T-helper 17 cell (primary cell): Measurements from ENCODE around the gene TMEM204. TPM values are rescaled to one million over a fixed set of nuclear protein-coding genes. Genes with fewer than 3 reads are reported as not detected.

Experiments used
- ATAC-seq: fragments of 150-1000 bp; cut with Tn5 transposase; 2 replicates; pipeline ENCODE4 v1.10.0; 2021; ENCODE audit warnings: mild to moderate bottlenecking, moderate library complexity
- DNase-seq, 3 donors: peaks; one replicate each; pipeline versions ENCODE4 v3.0.0 to v3.0.0-alpha.2; 2020 to 2021
- H3K9me3 ChIP-seq: one replicate; pipeline ENCODE4 v1.7.0; 2013; ENCODE audit warnings: low read length, mild to moderate bottlenecking; ENCODE audit not compliant: control insufficient read depth, poor library complexity, severe bottlenecking
- H3K27ac Mint-ChIP-seq: one replicate; pipeline ENCODE4 v1.8.0; 2022; ENCODE audit warnings: mild to moderate bottlenecking, moderate library complexity, mixed read lengths
- H3K27me3 Mint-ChIP-seq: one replicate; pipeline ENCODE4 v1.8.0; 2022; ENCODE audit warnings: mixed read lengths
- H3K36me3 Mint-ChIP-seq: one replicate; pipeline ENCODE4 v1.8.0; 2022; ENCODE audit warnings: low read depth, mixed read lengths
- H3K4me1 Mint-ChIP-seq: one replicate; pipeline ENCODE4 v1.8.0; 2022; ENCODE audit warnings: mild to moderate bottlenecking, mixed read lengths
- H3K4me3 Mint-ChIP-seq: one replicate; pipeline ENCODE4 v1.8.0; 2022; ENCODE audit warnings: mild to moderate bottlenecking, moderate library complexity, mixed read lengths
- total RNA-seq, 4 donors: library from RNA in 2 of 4; stranded (reverse) in 2 of 4; gene quantifications; one replicate each; pipeline ENCODE4 v1.2.3 and lab custom pipeline; 2022 to 2026

Gene TMEM204
- total RNA-seq, 2 donors from 2014 or later: 22.2 to 23.4 TPM

DNA sequence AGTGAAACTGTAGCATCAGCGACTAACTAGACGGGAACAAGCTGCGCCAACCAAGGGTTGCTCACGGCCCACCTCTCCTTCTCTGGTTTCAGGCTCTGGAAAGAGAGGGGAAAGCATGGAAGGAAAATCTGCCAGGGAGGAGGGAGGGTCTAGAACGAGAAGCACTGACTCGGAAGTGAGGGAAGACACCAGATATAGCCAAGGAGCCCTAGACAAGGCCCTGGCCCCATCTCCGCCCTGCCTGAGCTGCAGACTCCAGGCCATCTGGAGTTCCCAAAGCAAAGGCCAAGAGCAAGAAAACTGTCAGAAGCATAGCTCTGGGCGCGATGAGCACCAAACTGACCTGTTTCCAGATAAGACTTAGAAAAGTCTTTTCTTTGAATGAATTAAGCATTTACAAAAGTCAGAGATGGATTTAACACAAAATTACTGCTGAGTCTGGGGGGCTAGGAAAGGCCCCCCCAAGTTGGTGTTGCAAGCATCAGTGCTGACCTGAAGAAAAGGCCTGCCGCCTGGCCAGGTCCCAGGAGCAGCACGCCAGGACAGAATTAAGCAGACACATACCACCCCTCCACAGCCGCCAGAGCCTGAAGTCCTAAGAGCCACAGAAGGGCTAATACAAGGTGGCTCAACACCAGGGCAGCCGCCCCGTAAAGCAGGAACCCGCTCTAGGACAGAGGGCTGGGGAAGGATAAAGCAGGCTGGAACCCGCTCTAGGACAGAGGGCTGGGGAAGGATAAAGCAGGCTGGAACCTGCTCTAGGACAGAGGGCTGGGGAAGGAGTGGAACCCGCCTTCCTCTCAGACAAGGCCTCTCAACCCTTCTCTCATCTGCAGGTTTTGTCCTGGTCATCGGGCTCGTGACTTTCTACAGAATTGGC is 20.7 kb downstream of the TMEM204 start:
- peak overlapping the region; percentile 77 for H3K27ac Mint-ChIP-seq
- peaks cover 23% of the 10 kb centered on the region for H3K4me1 Mint-ChIP-seq
- DNase-seq: no peak
- ATAC-seq: no peak
- H3K4me3 Mint-ChIP-seq: no peak overlapping the region
- no peaks in the 10 kb centered on the region for H3K9me3 ChIP-seq
- H3K27me3 Mint-ChIP-seq: no peaks in the 10 kb centered on the region
- H3K36me3 Mint-ChIP-seq: peaks cover 6% of the 10 kb centered on the region

DNA sequence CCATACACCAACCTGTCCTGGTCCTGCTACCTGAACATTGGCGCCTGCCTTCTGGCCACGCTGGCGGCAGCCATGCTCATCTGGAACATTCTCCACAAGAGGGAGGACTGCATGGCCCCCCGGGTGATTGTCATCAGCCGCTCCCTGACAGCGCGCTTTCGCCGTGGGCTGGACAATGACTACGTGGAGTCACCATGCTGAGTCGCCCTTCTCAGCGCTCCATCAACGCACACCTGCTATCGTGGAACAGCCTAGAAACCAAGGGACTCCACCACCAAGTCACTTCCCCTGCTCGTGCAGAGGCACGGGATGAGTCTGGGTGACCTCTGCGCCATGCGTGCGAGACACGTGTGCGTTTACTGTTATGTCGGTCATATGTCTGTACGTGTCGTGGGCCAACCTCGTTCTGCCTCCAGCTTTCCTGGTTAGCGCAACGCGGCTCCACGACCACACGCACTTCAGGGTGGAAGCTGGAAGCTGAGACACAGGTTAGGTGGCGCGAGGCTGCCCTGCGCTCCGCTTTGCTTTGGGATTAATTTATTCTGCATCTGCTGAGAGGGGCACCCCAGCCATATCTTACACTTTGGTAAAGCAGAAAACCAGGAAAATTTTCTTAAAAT is 21.5 kb downstream of the TMEM204 start:
- H3K4me1 Mint-ChIP-seq: peaks cover 25% of the 10 kb centered on the region
- H3K27ac Mint-ChIP-seq: peak overlapping the region; percentile 29

DNA sequence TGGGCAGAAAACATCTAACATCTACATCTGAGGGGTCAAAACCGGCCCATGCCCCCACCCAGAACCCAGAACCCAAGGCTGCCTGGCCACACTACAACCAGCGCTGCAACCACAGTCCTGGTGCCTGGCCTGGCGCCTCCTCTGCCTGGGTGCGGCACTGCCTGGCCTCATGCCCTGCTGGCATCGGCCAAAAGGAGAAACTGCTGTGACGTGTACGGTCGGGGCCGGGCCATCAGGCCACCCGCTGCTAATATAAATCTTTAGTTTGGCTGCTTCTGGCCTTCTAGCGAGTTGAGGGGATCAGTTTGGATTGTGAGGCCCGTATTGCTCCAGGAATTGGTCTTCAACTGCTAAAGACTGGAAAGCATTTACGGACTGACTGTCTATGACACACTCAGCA is 22.8 kb downstream of the TMEM204 start:
- H3K9me3 ChIP-seq: no peaks in the 10 kb centered on the region
- peaks cover 24% of the 10 kb centered on the region for H3K4me1 Mint-ChIP-seq
- no peaks in the 10 kb centered on the region for H3K27me3 Mint-ChIP-seq
- H3K36me3 Mint-ChIP-seq: peaks cover 6% of the 10 kb centered on the region
- DNase-seq (no peak), ATAC-seq (no peak)
- peak overlapping the region; percentile 43 for H3K27ac Mint-ChIP-seq
- H3K4me3 Mint-ChIP-seq: no peak overlapping the region

More for the DNA sequence above, 21.5 kb downstream of the TMEM204 start:
- no peak overlapping the region for H3K4me3 Mint-ChIP-seq
- no peaks in the 10 kb centered on the region for H3K27me3 Mint-ChIP-seq
- DNase-seq: no peak
- no peaks in the 10 kb centered on the region for H3K9me3 ChIP-seq
- peaks cover 9% of the 10 kb centered on the region for H3K36me3 Mint-ChIP-seq
- no peak for ATAC-seq

DNA sequence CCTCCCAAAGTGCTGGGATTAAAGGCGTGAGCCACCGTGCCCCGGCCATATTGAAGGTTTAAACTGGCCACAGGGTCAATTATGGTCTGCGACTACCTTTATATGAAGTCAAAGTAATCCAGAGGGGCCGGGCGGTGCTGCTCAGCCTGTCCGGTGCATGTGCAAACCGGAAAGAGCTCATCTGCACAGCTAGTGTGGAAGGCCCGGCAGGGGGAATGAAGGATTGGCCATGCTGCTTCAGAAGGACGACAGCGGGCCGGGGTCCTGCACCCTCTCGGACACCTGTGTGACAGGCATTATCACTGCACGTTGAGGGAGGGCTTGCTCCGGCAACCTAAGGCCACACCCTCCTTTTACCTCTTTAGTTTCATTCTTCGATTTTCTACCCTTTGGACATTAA is 23.6 kb downstream of the TMEM204 start:
- DNase-seq (no peak), ATAC-seq (no peak)
- H3K27me3 Mint-ChIP-seq: no peaks in the 10 kb centered on the region
- peak overlapping the region; percentile 45 for H3K27ac Mint-ChIP-seq
- no peaks in the 10 kb centered on the region for H3K9me3 ChIP-seq
- H3K36me3 Mint-ChIP-seq: peaks cover 6% of the 10 kb centered on the region
- no peak overlapping the region for H3K4me3 Mint-ChIP-seq
- peaks cover 31% of the 10 kb centered on the region for H3K4me1 Mint-ChIP-seq

DNA sequence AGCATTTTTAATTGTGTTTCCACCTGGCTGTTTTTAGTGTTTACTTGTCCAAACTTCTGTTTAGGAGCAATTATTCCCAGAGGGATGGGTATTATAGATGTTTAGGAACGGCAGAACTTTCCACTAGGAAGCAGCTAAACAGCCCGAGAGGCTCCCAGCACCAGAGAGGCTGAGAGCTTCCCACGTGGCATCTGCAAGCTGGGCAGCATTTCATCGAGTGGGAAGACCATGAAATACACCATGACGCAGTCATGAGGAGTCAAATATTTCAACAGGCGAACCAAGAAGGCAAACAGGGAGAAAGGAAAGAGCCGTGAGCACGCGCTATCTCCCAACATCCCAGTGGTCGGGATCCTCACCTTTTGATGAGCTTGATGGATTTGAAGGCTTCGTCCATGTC is 24.1 kb downstream of the TMEM204 start:
- no peaks in the 10 kb centered on the region for H3K27me3 Mint-ChIP-seq
- peak overlapping the region; percentile 45 for H3K27ac Mint-ChIP-seq
- peaks cover 30% of the 10 kb centered on the region for H3K4me1 Mint-ChIP-seq

DNA sequence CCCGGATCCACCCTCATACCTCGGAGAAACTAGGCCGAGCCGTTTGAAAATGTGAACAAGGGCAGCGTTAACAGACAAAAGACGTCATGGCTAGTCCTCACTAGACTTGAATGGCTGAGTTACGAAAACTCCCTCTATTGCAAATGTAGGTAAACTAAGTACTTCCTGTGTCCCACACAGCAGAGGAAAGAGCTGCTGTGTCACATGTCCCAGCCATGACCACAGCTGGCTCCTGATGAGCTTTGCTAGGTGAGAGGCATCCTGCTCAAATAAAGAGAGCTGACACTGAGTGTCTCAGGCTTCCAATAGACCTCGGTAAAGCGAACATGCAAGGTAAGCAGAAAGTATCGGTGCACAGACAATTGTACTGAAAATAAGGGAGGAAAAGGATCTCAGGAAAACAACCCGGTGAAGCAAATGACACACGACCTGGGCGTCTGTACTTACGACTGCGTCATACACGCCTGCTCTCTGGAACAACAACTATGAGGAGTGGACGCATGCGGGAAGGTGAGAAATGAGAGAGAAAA is 26.0 kb downstream of the TMEM204 start:
- H3K4me1 Mint-ChIP-seq: peaks cover 24% of the 10 kb centered on the region
- peaks cover 3% of the 10 kb centered on the region for H3K36me3 Mint-ChIP-seq
- peak; percentile 94 for ATAC-seq
- peak overlapping the region; percentile 94 for H3K27ac Mint-ChIP-seq
- no peaks in the 10 kb centered on the region for H3K9me3 ChIP-seq
- DNase-seq: no peak
- H3K27me3 Mint-ChIP-seq: no peaks in the 10 kb centered on the region
- peak overlapping the region; percentile 90 for H3K4me3 Mint-ChIP-seq

More for the DNA sequence above, 24.1 kb downstream of the TMEM204 start:
- Mint-ChIP-seq H3K4me3 (no peak overlapping the region), H3K36me3 (peaks cover 6% of the 10 kb centered on the region)
- H3K9me3 ChIP-seq: no peaks in the 10 kb centered on the region
- ATAC-seq: no peak
- no peak for DNase-seq

DNA sequence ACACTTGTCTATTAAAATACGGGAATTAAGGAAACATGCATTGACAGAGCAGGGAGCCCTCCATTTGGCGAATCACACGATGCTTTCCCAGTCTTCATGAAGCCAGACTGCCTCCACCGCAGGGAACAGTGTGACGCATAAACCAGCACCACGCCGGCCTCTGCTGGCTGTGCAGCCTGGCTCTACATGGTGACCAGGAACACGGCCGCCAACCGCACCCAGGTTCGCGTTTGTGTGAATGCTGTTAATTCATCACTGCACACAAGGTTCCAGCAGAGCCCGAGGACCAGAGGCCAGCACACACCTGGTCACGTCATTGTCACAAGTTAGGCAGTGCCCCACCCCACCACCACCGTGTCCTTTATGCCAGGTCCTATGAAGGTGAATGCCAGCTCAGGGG is 26.7 kb downstream of the TMEM204 start:
- H3K4me3 Mint-ChIP-seq: no peak overlapping the region
- ATAC-seq (no peak), DNase-seq (no peak)
- H3K9me3 ChIP-seq: no peaks in the 10 kb centered on the region
- no peaks in the 10 kb centered on the region for H3K27me3 Mint-ChIP-seq
- H3K27ac Mint-ChIP-seq: peak overlapping the region; percentile 94
- peaks cover 24% of the 10 kb centered on the region for H3K4me1 Mint-ChIP-seq
- H3K36me3 Mint-ChIP-seq: peaks cover 3% of the 10 kb centered on the region

DNA sequence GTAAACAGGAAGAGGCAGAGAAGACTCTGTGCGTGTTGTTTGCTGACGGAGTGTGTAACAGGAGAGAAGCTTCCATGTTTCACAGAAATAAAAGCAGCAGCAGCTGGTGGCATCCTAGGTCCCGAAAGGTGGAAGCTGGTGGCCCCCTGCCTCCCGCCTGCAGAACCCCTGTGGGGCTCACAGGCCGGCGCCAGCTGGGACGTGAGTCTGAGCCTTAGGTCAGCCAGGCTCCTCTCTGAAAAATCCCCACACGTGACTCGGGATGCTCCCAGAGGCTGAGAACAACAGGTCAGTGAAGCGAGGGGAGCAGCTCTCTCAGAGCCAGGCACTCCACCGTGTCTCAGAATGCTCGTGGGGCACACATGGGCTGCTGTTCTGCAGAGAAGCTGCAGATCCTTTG is 27.4 kb downstream of the TMEM204 start:
- H3K9me3 ChIP-seq: no peaks in the 10 kb centered on the region
- H3K4me1 Mint-ChIP-seq: peaks cover 24% of the 10 kb centered on the region
- H3K27ac Mint-ChIP-seq: peak overlapping the region; percentile 94
- H3K4me3 Mint-ChIP-seq: peak overlapping the region; percentile 63
- peaks cover 3% of the 10 kb centered on the region for H3K36me3 Mint-ChIP-seq
- no peak for ATAC-seq
- no peak for DNase-seq
- no peaks in the 10 kb centered on the region for H3K27me3 Mint-ChIP-seq

DNA sequence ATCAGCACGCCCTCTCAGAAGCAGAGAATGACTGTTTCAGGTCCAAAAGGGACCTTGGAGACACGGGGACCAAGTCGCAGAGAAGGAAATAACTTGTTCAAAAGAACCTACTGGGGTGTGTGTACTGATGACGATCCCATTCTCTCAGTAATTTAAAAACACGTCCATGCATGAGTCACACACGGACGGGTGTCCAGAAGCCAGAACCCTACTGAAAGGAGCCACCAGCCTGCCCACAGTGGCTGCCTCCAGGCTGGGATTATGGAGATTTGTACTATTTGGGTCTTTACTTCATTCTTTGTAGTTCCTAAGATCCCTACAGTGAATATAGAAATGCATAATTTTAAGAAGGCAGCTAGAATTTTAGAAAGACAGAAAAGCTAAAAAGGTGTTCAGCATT is 27.8 kb downstream of the TMEM204 start:
- H3K4me3 Mint-ChIP-seq: peak overlapping the region; percentile 15
- peak overlapping the region; percentile 94 for H3K27ac Mint-ChIP-seq
- no peaks in the 10 kb centered on the region for H3K27me3 Mint-ChIP-seq
- peaks cover 3% of the 10 kb centered on the region for H3K36me3 Mint-ChIP-seq
- no peak for ATAC-seq
- no peak for DNase-seq
- peaks cover 24% of the 10 kb centered on the region for H3K4me1 Mint-ChIP-seq
- H3K9me3 ChIP-seq: no peaks in the 10 kb centered on the region

DNA sequence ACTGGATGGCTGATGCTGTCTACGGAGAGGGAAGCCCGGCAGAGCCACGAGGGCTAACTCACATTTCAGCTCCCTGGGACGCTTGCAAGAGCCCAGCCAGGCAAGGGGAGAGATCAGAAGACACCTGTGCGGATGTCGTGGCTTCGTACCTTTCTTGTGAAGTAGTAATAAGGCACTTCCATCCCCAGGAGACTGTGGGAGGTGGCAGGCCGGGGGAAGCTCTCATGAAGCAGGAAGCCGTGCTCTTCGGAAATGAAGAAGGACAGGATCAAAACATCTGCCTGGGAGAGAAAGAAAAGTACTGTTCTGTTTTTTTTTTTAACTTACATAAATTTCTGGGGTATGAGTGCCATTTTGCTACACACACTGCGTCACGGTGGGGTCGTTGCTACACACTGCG is 28.4 kb downstream of the TMEM204 start:
- H3K4me1 Mint-ChIP-seq: peaks cover 24% of the 10 kb centered on the region

DNA sequence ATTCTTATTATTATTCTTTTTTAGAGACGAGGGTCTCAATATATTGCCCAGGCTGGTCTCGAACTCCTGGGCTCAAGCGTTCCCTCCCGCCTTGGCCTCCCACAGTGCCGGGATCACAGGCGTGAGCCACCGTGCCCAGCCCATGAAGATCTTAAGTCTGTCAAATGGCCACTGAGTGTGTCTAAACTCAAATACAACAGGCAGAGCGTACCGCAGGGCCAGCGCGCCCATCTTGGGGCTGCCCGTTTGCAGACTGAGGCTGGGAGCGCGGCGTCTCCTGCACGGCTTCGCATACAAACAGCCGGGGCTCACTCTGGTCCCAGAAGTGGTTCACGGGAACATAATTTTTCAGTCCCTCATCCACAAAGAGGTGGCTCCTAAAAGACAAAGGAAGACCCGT is 30.3 kb downstream of the TMEM204 start:
- no peak overlapping the region for H3K4me3 Mint-ChIP-seq

More for the DNA sequence above, 28.4 kb downstream of the TMEM204 start:
- H3K9me3 ChIP-seq: no peaks in the 10 kb centered on the region
- Mint-ChIP-seq H3K4me3 (peak overlapping the region; percentile 15), H3K36me3 (peaks cover 3% of the 10 kb centered on the region), H3K27me3 (no peaks in the 10 kb centered on the region), H3K27ac (peak overlapping the region; percentile 94)
- no peak for ATAC-seq
- no peak for DNase-seq

DNA sequence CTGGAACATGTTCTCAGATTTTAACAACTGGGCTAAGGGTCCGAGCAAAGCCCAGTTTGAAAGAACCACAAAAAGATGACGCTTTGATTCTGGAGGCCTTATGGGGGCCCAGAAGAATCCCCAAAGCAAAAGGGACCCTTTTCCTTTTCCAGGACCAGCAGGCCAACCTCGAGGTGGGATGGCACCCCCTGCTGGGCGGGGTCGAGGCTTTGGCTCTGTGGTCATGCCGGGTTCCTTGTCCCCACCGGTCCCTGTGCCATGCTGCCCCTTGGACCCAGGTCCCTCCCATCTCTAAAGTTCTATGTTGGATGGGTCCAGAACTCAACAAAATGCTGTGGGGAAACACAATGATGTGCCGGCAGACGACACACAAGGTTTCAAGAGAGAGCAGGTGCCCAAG is 30.9 kb downstream of the TMEM204 start:
- DNase-seq (no peak), ATAC-seq (no peak)
- no peaks in the 10 kb centered on the region for H3K9me3 ChIP-seq
- Mint-ChIP-seq H3K36me3 (peaks cover 3% of the 10 kb centered on the region), H3K4me3 (peak overlapping the region; percentile 19), H3K27ac (peak overlapping the region; percentile 84), H3K4me1 (peaks cover 23% of the 10 kb centered on the region), H3K27me3 (no peaks in the 10 kb centered on the region)

More for the DNA sequence above, 30.3 kb downstream of the TMEM204 start:
- Mint-ChIP-seq H3K36me3 (peaks cover 3% of the 10 kb centered on the region), H3K4me1 (peaks cover 24% of the 10 kb centered on the region), H3K27me3 (no peaks in the 10 kb centered on the region), H3K27ac (no peak overlapping the region)
- no peak for DNase-seq
- no peaks in the 10 kb centered on the region for H3K9me3 ChIP-seq
- ATAC-seq: no peak

DNA sequence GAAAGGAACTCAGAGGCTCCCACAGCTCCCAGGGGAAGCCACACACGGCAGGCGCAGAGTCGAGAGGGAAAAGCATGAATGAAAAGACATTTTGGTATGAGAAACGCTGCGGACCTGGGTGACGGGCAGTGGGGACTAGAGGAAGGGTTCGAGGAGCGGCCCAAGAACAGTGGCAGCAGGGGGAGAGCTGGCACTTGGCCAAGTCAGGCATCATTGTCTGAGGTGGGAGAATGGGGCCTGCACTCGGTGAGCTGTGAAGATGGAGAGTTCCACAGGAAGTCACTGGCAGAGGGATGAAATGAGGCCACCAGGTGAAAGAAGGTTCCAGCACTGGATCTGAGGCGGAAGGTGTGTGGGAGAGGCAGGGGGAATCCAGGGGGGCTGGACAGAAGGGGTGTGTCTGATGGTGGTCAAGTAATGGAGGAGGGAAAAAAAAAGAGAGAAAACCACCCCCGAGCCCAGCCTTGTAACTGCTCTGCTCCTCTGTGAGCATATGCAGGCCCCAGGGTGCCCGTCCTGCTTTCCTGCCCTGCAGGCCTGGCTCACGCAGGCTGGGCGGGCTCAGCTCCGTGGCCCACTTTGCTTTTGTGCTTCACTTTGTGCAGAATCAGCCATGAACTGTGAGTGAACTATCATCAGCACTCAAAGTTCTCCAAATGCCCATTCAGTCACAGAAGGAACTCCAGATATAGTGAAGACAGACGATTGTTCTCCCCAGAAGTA is 31.8 kb downstream of the TMEM204 start:
- H3K27me3 Mint-ChIP-seq: no peaks in the 10 kb centered on the region
- no peaks in the 10 kb centered on the region for H3K36me3 Mint-ChIP-seq
- no peak for ATAC-seq
- peaks cover 19% of the 10 kb centered on the region for H3K4me1 Mint-ChIP-seq
- DNase-seq: no peak
- peak overlapping the region; percentile 84 for H3K27ac Mint-ChIP-seq
- H3K4me3 Mint-ChIP-seq: no peak overlapping the region
- H3K9me3 ChIP-seq: no peaks in the 10 kb centered on the region
